C1 segment of cervical spinal cord (tissue), 14 donors: ENCODE measurements around the gene NOP9.

Source experiments
- DNase-seq, 14 donors: peaks; one replicate each; lab custom pipeline; 2025; lab: John Stamatoyannopoulos, UW

Gene NOP9

DNA sequence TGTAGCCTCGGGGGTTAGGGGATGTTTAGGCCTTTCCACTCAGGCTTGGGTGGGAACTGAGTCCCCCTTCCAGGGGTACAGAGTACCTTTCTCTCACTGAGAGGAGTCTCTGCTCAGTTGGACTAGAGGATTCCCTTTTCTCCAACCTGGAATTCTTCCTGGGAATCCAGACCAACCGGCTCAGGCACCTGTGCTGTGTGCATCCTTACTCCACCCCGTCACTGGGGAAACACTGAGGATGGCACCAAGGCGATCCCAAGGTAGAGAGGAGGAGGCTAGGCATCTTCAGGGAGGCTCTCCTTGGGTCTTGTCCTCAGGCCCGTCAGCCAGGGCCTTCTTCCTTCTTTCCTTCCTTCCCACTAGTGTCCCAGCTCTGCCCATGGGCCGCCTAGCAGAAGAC is 35.8 kb upstream of the NOP9 start:
- DNase-seq: no peak

GRCh38 chr14:24264298-24264697 is 35.4 kb upstream of the NOP9 start:
- DNase-seq: no peak

DNA sequence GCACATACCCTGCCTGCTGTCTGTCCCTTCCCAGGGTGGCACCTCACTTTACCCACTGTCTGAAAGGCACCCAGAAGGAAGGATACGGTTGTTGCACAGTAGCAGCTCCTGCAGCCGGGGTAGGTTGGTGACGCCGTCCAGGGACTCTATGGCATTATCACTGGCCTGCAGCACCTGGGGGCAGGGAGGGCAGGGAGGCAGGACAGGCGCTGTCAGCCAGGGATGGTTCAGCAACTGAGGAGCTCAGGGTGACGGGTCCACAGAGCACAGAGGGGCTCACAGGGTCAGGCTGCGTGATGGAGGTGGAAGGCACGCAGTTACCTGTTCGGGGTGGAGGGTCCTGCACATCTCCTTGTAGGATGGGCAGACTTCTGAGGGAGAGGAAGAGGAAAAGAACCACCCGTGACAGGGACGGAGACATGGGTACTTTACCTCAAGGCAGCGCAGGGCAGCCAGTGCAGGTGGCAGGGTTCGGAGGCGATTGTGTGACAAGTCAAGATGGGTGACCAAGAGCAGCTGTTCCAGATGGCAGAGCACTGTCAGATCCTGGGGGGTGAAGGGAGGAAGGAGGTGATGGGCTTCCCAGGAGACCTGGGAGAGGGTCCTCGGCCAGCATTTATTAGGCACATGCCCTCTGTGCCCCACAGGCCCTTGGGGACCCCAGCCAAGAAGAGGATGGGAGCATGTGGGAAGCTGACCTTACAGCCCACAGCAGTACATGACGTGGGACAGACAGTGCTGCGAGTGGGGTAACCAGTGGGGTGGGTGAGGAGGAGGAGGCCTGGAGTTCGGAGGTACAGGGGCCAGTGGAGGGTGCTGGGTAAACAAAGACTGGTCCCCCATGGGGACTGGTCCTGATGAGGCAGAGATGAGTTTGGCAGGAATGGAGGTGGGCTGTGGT is 33.1 kb upstream of the NOP9 start:
- DNase-seq: no peak

- no peak for DNase-seq
Observed at GRCh38 chr14:24267516-24267915, 32.1 kb upstream of the NOP9 start.

DNA sequence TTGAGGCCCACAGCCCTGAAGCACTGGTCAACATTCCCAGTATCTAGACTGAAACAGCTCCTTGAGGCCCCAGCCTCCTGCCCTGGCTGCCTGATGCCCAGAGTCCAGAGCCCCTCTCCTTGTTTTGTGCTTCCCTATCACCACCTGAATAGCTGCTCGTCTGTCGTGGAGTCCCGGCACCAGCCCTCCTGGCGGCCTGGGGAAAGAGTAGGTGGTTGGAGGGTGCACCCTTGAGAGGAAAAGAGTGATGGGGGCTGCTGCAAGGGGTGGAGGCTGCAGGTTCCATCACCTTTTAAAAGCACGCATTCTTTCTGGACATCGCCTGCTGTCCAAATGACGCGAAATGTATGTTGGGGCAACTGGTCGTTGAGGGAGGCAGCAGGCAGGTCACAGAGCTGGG is 31.4 kb upstream of the NOP9 start:
- no peak for DNase-seq

GRCh38 chr14:24269368-24269767 is 30.3 kb upstream of the NOP9 start:
- no peak for DNase-seq

DNA sequence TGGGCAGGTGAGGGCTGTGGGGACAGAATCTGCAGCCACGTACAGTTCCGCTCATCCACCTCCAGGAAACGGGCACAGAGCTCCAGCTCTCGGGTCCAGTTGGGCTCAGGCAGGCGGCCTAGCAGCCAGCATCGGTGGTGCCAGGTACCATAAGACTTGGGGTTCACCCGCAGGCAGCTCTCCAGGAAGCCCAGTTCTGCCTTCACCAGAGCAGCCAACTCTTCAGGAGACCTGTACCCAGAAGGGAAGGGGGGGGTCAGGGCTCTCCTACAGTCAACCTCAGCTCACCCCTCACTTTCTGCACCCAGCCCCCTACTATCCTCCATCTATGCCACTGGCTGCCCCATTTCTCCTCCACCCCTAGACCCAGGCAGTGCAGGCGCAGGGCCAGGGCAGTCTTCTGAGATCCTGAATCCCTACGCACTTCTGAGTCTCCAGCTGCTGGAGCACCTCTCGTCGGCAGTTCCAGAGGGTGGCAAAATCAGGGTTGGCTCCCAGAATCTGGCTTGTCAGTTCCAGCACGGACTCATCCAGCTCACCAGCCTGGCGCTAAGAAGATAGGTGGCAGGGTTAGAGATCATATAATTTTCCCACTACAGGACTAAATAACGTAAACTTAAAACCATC is 29.6 kb upstream of the NOP9 start:
- DNase-seq: no peak

- peak in 1 of 14 donors; percentile 15 for DNase-seq
Observed at GRCh38 chr14:24270537-24271133, 29.0 kb upstream of the NOP9 start.

DNA sequence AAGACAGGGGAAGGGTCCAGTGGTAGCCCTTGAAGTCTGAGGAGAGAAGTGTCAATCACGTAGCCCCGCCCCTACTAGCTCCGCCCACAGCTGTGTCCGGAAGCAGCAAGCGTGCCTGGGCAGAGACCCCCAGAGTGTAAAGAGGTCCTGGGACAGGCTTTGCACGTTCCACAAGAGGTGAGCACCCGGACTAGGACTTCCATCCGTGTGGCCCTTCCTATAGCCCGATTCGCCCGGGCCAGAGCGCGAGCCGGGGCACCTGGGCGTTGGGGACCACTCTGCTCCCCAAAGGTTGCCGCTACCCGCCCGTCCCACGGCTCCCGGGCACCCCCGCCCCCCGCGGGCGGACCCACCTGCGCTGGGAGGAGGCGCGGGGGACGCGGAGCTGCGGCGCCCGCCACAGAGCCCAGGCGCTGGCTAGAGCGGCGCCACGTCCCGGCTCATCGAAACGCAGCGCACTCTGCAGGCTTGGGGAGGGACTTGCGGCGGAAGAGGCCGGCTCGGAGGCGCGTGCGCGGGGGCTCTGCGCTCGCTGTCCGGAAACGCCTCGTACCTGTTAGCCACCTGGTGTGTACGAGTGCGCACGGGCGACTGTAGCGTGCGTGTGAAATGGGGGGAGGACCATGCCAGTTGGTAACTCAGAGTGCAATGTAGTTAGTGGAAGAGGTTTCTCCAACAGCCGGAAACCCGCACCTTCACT is 28.4 kb upstream of the NOP9 start, which contains the start of gene RABGGTA:
RABGGTA (minus strand) TSS at position 464 of the 700 bp plus-strand sequence. CDS start 482 bp downstream, outside the sequence.
- DNase-seq: peak in 12 of 14 donors; percentile 49 to 84 (median 72)

- DNase-seq: no peak
Observed at GRCh38 chr14:24271834-24272263, 27.8 kb upstream of the NOP9 start.

DNA sequence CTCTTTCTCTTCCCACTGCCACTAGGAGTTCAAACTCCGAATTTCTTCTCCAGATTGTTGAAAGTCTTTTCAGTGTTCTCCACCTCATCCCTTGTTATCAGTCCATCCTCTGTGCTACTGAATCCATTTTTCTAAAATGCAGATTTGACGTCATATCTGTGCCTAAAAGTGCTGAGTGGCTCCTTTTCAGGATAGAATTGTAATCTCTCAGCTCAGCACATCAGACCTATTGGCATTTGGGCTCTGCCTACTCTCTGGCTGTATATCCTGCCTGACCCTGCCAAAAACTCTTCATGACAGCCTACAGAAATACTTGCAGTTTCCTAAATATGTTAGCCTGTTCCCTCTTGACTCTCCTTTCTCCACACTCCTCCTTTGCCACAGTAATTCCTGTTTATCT is 27.2 kb upstream of the NOP9 start:
- no peak for DNase-seq

DNA sequence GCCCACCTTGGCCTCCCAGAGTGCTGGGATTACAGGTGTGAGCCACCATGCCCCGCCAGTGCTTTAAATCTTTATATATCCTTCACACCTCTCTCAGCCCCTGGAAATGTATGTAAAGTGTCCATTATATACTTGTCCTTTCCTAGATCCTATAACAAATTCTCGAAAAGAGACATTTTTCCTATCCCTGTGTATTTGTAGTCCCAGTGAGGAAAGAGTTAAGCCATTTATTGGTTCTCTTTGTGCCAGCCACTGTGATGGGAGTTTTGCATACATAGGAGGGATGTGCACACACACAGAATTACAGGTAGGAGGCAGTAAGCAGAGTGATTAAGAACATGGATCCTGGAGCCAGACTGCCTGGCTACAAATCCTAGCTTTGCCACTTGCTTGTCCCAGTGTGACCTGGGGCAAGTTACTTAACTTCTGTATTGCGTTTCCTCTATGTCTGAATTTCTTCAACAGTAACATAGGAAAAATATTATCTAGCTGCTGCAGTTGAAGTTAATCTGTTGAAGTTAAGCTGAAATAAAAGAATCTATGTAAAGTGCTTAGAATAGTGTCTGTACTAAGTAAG is 26.1 kb upstream of the NOP9 start:
- no peak for DNase-seq

DNA sequence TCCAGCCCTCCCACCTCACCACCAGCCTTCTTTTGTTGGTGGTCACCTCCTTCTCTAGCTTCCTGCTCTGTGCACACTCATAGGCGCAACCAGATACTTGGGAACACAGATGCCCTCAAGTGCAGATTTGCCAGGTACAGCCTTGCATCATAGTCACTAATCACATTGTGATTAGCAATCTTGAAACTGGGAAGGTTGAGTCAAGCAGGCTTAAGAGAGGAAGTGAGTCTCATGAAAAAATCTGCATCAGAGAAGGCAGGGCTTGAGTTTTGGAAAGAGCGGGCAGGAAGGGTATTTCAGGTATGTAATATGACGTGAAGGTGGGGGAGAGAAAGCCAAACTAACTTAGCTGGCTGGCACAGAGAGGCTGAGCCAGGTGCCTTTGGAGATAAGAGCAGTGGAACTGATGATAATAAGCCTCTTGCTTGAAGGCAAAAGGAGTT is 25.5 kb upstream of the NOP9 start:
- DNase-seq: peak in 4 of 14 donors; percentile 8 to 23 (median 13)

- no peak for DNase-seq
Observed at GRCh38 chr14:24277071-24277470, 22.6 kb upstream of the NOP9 start.

DNA sequence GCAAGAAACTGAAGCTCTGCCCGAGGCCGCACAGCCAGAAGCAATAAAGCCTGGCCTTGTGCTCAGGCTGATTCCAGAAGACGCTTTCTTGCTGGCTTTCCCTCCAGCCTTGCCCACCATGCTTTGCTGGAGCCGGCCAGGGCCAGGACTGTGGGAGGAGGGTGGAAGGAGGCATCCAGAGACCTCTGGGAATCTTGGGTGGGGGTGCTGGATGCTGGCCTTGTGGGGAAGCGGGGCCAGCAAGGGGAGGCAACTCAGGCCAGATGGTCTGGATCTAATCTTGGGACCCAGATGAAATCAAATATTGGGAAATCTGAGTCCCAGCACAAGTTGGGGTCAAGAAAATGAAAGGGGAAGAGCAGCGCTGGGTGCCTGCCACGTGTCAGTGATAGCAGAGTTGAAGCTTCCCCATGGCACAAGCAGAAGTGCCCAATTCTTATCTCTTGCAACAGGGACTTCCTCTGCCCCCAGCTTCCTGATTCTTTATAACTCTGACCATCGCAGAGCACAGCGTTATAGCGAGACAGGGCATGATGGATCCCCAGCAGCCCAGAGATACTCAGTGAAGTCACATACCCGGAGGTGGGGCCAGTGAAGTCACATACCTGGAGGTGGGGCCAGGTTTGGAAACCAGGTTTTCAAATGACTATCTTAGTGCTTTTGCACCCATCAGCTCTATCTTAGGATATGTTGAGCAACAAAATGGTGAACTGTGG is 21.9 kb upstream of the NOP9 start:
- DNase-seq: peak in 9 of 14 donors; percentile 8 to 50 (median 22)

GRCh38 chr14:24278424-24278823 is 21.2 kb upstream of the NOP9 start:
- DNase-seq: no peak

GRCh38 chr14:24279301-24280186 is 20.1 kb upstream of the NOP9 start:
- DNase-seq: peak in 8 of 14 donors; percentile 21 to 48 (median 36)

DNA sequence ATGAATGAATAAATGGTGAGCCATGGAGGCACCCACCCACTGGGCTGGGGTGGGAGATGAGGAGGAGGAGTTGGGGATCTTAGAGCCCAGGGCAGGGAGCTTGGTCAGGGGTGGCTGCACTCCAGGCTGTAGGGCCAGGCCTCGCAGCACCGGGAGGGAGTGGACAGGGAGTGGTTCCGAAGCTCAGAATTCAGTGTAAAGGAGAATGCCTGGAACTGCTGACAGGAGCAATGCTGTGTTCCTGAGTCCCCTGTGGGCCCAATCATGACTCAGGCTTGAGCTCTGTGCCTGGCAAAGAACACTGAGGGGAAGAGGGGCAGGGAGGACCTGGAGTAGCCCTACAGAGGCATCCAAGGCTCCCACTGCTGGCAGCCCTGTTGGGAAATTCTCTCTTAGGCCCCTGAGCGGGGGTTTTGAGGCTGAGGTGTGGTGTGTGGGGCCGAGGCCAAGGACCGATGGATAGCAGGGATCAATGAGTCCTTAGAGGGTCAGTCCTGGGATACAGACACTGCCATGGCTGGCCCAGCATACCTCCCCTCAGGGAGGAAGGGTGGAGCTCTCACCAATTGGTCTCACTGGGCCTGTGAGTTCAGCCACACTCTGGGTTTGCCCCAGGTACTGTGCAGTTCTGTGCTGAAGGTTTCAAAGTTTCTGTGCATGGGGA is 18.7 kb upstream of the NOP9 start:
- no peak for DNase-seq

GRCh38 chr14:24281636-24282035 is 18.0 kb upstream of the NOP9 start:
- no peak for DNase-seq
